H1 (cell line): ENCODE results near the gene SYNJ2. TPM values are rescaled to one million over a fixed set of nuclear protein-coding genes. Genes with fewer than 3 reads are reported as not detected.

ENCODE experiments used
- BCL11A ChIP-seq, 2 experiments: IDR thresholded peaks; one replicate each; pipeline ENCODE4 v1.6.1; 2011; ENCODE audit warnings: low read depth in 2 of 2, low read length in 2 of 2, mild to moderate bottlenecking in 2 of 2
- CEBPB ChIP-seq: IDR thresholded peaks from 2 replicates; pipeline ENCODE4 v1.6.1; 2012; ENCODE audit warnings: low read depth, low read length
- CHD1 ChIP-seq: IDR thresholded peaks from 2 replicates; pipeline ENCODE4 v1.6.1; 2012; ENCODE audit warnings: low read depth, low read length, improper control_type of control experiment
- EP300 ChIP-seq, 2 experiments: IDR thresholded peaks; 1 replicate in 1 of 2; 2 replicates in 1 of 2; pipeline ENCODE4 v1.6.1; 2011 to 2012; ENCODE audit warnings: low read depth in 2 of 2, low read length in 2 of 2, mild to moderate bottlenecking in 2 of 2, borderline replicate concordance in 1 of 2, inconsistent platforms in 1 of 2, moderate library complexity in 1 of 2
- FOSL1 ChIP-seq: IDR thresholded peaks from 2 replicates; pipeline ENCODE4 v1.6.1; 2011; ENCODE audit warnings: mild to moderate bottlenecking, low read depth, low read length, moderate library complexity; ENCODE audit not compliant: insufficient read depth
- GTF2F1 ChIP-seq: IDR thresholded peaks from 2 replicates; pipeline ENCODE4 v1.6.1; 2012; ENCODE audit warnings: low read depth, low read length, improper control_type of control experiment, borderline replicate concordance
- MAX ChIP-seq: IDR thresholded peaks from 2 replicates; pipeline ENCODE4 v1.6.1; 2012; ENCODE audit warnings: inconsistent platforms
- PHF8 ChIP-seq: fragments of 200-600 bp; sonication (generic); conservative IDR thresholded peaks from 2 replicates; pipeline ENCODE4 v1.7.1; 2012; ENCODE audit warnings: low read depth, mild to moderate bottlenecking, inconsistent platforms, low read length, moderate library complexity
- RXRA ChIP-seq: IDR thresholded peaks from 2 replicates; pipeline ENCODE4 v1.6.1; 2011; ENCODE audit warnings: low read depth, mild to moderate bottlenecking, low read length, moderate library complexity; ENCODE audit not compliant: insufficient read depth
- SIX5 ChIP-seq: IDR thresholded peaks from 2 replicates; pipeline ENCODE4 v1.6.1; 2011; ENCODE audit warnings: mild to moderate bottlenecking, low read depth, low read length
- SP4 ChIP-seq: IDR thresholded peaks from 2 replicates; pipeline ENCODE4 v1.6.1; 2012; ENCODE audit warnings: low read length, inconsistent platforms
- SUZ12 ChIP-seq: fragments of 200-600 bp; sonication (generic); IDR thresholded peaks from 2 replicates; pipeline ENCODE4 v1.6.1; 2012; ENCODE audit warnings: mild to moderate bottlenecking, inconsistent platforms, low read length, moderate library complexity, mixed read lengths
- polyA plus RNA-seq, 7 experiments: library from polyadenylated mRNA; depleted of rRNA in 3 of 7; stranded (reverse) in 5 of 7; unstranded in 2 of 7; fragments of >200 nt in 5 of 7; fragments of 200-250 nt in 2 of 7; gene quantifications; 1 replicate in 5 of 7; 2 replicates in 1 of 7; 4 replicates in 1 of 7; pipeline versions ENCODE4 v1.2.1 to v1.2.3, GENCODE V29; 2011 to 2013; ENCODE audit warnings: missing spikeins in 2 of 7, mixed read lengths in 2 of 7
- total RNA-seq: library from RNA; stranded (reverse); fragmentation: NEBNext Ultra II Directional; extraction: Animal tissue kit (Norgen Biotek cat#: 25700); gene quantifications from 2 replicates; pipeline ENCODE4 v1.2.1, GENCODE V29; 2021
- TF ChIP-seq, protein P1 (sequence below), 3 experiments: IDR thresholded peaks; 1 replicate in 2 of 3; 2 replicates in 1 of 3; pipeline versions ENCODE4 v1.5.1 to v1.6.1; 2011; ENCODE audit warnings: low read length in 3 of 3, mild to moderate bottlenecking in 3 of 3, inconsistent platforms in 2 of 3, low read depth in 1 of 3, moderate library complexity in 1 of 3; ENCODE audit not compliant: insufficient read depth in 1 of 3; ENCODE audit errors: control extremely low read depth in 1 of 3

The SYNJ2 gene
- total and polyA plus RNA-seq, 2 of the 8 experiments (the other 6 are each of a cell fraction or from before 2014, with no cell fraction given): 3.7 to 13.9 TPM

GRCh38 chr6:157981132-157981394 is 600 bp upstream of the SYNJ2 start (continued):
- TF ChIP-seq BCL11A (IDR thresholded peaks at IDR 0.05; ENCODE audit: low read depth in 2 of 2, low read length in 2 of 2): no peak
- no peak for TF ChIP-seq EP300 (IDR thresholded peaks at IDR 0.05; ENCODE audit: borderline replicate concordance in 1 of 2, low read depth in 2 of 2, low read length in 2 of 2)
- TF ChIP-seq RXRA: no peak
- no peak for TF ChIP-seq GTF2F1
- TF ChIP-seq SIX5: no peak
- no peak for TF ChIP-seq CEBPB
- TF ChIP-seq, protein P1, sequence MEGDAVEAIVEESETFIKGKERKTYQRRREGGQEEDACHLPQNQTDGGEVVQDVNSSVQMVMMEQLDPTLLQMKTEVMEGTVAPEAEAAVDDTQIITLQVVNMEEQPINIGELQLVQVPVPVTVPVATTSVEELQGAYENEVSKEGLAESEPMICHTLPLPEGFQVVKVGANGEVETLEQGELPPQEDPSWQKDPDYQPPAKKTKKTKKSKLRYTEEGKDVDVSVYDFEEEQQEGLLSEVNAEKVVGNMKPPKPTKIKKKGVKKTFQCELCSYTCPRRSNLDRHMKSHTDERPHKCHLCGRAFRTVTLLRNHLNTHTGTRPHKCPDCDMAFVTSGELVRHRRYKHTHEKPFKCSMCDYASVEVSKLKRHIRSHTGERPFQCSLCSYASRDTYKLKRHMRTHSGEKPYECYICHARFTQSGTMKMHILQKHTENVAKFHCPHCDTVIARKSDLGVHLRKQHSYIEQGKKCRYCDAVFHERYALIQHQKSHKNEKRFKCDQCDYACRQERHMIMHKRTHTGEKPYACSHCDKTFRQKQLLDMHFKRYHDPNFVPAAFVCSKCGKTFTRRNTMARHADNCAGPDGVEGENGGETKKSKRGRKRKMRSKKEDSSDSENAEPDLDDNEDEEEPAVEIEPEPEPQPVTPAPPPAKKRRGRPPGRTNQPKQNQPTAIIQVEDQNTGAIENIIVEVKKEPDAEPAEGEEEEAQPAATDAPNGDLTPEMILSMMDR (IDR thresholded peaks at IDR 0.05; ENCODE audit: control extremely low read depth in 1 of 3, insufficient read depth in 1 of 3, low read depth in 1 of 3, low read length in 3 of 3): no peak
- TF ChIP-seq SP4: no peak
- no peak for TF ChIP-seq PHF8
- TF ChIP-seq CHD1: no peak
- peak; percentile 17; the same call in 1 of the 2 replicates for TF ChIP-seq SUZ12
- TF ChIP-seq MAX: no peak; the same call in none of the 2 replicates
- TF ChIP-seq FOSL1: no peak
